GM19351 (cell line): ENCODE results near the gene STAT3.

Experiments
- ATAC-seq: cut with Tn5 transposase; IDR thresholded peaks from one replicate; pipeline ENCODE4 v1.9.1; 2021; ENCODE audit warnings: mild to moderate bottlenecking, moderate library complexity; ENCODE audit not compliant: unreplicated experiment

Gene STAT3

DNA sequence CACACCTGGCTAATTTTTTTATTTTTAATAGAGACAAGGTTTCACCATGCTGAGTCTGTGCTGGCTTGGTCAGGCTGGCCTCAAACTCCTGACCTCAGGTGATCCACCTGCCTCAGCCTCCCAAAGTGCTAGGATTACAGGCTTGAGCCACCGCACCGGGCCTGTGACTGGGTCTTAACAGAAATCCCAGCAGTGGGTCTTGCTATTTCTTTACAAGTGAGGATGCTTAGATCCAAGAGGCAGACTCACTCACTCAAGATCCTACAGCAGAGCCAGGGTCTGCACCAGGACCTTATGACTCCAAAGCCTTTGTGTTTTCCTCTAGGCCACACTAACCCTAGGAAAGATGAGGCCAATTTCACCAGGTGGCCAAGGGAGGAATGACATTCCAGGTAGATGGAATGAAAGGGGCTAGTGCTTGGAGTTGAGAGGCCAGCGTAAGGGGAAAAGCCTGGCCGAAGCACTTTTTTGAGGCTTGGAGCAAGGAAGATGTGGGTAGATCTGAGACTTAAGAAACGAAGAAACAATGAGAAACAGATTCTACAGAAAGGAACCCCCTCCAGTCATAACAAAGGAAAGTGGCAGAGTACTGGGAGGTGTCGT, 105.7 kb downstream of the STAT3 start:
- ATAC-seq = no peak

GRCh38 chr17:42281571-42282096, 106.6 kb downstream of the STAT3 start:
- ATAC-seq = no peak

DNA sequence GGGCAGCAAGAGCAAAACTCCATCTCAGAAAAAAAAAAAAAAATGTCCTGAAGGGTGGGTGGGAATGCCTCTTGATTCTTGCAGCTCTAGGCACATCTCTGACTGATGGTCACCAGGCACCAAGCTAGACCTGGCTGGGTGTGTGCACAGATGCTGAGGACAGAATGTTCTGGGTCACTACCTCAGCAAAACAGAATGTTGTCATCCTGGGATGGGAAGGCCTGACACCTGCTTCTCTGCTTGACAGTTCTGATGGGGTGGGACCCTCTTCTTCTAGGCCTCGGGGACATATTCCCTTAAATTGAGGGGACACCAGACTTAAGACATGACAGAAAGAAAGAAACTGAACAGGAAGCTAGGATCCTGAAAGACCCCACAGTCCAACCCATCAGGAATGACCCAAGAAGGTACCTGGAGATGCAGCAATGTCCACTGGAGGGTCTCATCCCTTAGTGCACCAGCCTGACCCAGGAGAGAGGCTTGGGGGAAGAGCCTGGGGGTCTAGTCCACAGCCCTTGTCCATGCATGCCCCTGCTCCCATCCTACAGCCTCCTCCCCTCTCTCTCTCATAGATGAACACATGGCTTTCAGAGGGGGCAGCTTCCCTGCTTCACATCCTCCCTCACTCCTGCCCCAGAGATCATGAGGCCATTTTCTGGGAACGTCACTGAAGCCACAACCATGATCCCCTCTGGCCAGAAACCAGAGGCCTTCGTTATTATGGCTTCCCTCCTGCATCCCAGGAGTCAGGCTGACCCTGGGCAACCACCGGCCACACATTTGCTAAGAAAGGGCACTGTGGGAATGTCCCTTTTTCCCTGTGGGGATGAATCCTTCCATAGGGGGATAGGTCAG, 108.2 kb downstream of the STAT3 start:
- ATAC-seq = no peak

- no peak for ATAC-seq
These were observed 110.9 kb downstream of the STAT3 start for GRCh38 chr17:42277342-42277712.

- ATAC-seq = no peak
These were observed 111.5 kb downstream of the STAT3 start for GRCh38 chr17:42276609-42277341.

GRCh38 chr17:42276359-42276608, 112.0 kb downstream of the STAT3 start, which contains the start of gene STAT5B:
STAT5B (minus strand) TSS chr17:42276391; CDS start chr17:42232127, 44,264 bp downstream.
- no peak for ATAC-seq

GRCh38 chr17:42275527-42276358, 112.5 kb downstream of the STAT3 start:
- ATAC-seq = no peak

DNA sequence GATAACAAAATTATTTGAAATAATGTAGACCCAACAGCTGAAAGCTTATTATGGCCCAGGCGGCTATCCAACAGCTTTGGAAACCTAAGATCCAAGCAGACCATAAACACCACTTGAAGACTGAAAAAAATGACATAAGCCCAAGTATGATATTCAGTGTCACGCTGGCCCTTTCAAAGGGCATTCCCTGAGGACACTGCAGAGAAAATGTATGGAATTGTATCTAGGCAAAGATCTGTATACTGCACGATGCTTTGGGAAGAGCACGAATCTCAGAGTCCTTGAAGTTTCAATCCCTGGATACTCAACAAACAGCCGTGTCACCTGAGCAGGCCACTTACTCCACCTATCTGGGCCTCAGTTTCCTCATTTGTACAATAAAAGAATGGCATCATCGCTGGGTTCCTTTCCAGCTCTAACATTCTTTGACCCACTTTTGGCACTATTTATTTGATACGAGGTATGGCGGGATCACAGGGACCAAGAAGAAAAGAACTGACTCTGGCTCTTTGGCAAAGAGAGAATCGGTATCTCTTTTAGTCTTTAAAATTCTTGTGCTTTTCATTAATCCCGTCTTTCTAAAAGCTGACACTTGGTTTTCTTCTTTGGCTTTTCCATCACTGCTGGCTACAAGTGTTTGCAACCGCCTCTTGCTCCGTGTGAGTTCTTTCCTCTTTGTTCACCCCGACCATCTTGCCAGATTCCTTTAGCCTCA, 113.3 kb downstream of the STAT3 start:
- ATAC-seq = no peak

GRCh38 chr17:42274253-42274542, 114.0 kb downstream of the STAT3 start:
- no peak for ATAC-seq

GRCh38 chr17:42273474-42274252, 114.6 kb downstream of the STAT3 start:
- no peak for ATAC-seq

- ATAC-seq = no peak
These were observed 115.9 kb downstream of the STAT3 start for GRCh38 chr17:42272162-42272907.

- ATAC-seq = no peak
These were observed 116.5 kb downstream of the STAT3 start for GRCh38 chr17:42271779-42272035.

DNA sequence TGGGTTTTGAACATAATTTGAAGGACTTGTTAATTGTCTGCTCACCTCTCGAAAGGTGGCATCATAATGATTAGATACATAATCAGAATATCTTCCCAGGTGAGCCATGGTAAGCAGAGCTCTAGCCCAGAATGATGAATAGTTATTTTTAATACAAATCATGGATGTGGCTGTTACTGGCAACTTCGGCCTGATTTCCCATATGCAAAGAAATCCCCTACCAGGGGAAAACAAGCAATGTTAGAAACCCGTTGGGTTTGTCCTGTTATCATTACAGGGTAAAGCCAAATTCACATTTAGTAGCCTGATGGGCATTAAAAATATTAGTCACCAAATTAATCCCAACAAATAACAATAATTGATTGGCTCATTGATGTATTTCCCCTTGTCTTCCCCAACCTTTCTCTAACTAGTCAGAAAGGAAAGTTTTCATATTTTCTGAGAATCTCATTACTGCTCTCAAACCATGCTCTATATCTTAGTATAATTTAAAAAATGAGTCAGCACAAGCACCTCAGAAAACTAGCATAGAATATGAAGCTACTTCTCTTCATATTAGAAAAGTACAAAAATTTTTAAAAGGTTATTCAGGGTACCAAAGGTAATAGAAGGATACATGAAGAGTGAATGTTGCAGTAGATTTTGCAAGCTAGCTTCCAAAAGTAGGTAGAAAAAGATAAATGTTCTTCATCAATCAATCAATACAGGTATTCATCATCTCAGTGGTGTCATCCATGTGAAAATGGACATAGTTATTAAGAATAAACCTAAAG, 117.0 kb downstream of the STAT3 start:
- no peak for ATAC-seq

GRCh38 chr17:42270596-42270995, 117.6 kb downstream of the STAT3 start:
- no peak for ATAC-seq

DNA sequence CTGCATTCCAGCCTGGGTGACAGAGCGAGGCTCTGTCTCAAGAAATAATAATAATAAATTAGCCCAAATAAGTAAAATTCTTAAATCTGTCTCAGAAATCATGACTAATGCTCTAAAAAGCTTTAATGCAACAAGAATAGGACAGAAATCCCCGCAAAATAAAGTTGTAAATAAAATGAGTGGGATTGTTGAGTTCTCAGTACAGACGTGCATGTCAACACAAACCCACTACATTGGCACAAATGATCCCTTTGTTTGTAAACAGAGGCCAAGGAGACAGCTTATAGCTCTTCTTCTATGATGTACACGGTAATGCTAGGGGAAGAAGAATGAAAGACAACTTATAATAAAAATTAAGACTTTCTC, 118.1 kb downstream of the STAT3 start:
- ATAC-seq = no peak

DNA sequence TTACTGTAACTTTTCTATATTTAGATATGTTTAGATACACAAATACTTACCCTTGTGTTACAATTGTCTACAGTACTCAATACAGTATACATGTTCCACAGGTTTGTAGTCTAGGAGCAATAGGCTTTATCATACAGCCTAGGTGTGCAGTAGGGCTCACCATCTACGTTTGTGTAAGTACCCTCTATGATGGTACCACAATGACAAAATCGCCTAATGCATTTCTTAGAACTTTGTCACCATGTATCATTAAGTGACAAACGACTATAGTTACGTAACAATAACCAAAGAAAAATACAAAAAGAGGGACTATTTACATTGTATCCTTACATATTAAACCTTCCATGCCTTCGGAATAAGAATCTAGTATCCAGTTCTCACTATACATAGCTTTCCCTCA, 120.0 kb downstream of the STAT3 start:
- ATAC-seq = no peak

- ATAC-seq = no peak
These were observed 121.1 kb downstream of the STAT3 start for GRCh38 chr17:42266918-42267766.

DNA sequence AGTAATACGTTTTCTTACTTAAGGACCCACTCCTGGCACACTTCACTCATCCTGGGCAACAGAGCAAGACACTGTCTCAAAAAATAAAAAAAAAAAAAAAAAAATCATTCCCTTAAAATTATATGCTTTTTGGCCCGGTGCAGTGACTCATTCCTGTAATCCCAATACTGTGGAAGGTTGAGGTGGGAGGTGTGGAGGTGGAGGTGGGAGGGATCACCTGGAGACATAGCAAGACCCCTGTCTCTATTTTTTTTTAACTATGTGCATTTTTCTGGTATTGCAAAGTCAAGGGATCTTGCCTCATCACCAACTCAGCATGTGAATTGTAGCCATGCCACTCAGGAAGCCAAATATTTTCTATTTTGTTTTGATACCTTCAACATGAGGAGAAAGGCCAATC, 121.8 kb downstream of the STAT3 start:
- ATAC-seq = no peak
